Measurements from ENCODE around the gene POLR2F.

The POLR2F gene

GRCh38 chr22:37982151-37982785, 28.8 kb downstream of the POLR2F start:
- DNase-seq (ENCODE audit: low read depth in 2 of 2): no peak

- DNase-seq (ENCODE audit: low read depth in 2 of 2): no peak
These were observed 29.7 kb downstream of the POLR2F start for GRCh38 chr22:37982938-37983859.

DNA sequence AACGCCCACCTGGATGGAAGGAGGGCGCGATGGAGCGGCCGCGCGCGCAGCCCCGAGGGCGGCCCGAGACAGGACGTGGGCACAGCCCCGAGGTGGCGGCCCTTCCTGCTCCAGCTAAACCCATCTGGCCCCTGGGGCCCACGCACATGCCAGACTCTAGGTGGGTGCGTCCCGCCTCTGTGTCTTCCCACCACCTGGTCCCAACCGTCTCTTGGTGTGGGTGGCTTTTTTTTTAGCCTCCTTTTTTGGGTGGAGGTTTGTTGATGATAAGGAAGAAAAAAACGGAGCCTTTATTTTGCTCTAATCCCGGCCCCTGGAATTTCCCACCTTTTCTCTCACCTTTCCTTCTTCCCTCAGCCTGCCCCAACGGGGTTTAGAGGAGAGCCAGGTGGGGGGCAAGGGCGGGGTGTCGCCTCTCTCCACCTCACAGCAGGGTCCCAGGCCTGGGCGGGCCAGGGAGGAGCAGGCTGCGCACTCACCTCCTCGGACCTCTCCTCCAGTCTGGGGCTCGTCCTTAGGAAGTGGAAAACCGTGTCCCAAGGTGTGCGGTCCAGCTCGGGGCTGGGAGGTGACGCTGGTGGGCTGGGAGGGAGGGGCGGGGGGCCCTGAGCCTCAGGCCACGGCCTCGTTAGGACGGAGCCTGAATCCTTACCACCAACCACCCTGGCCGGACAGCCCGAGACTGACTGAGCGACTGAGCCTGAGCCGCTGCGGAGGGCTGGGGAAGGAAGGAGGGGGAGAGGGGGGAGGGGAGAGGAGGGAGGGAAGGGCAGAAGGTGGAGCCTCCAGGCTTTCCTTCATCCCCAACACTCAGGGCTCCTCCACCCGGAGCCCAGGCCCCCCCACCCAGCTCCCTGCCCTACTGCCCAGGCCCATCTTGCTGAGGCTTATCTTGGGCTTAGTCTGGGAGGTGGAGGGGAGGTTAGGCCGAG, 30.6 kb downstream of the POLR2F start, which contains the start of gene SOX10:
Gene SOX10, minus strand, starts transcription at position 696 of the 932 bp plus-strand sequence. CDS start 771 bp downstream, outside the sequence.
- no peak for DNase-seq (ENCODE audit: low read depth in 2 of 2)

DNA sequence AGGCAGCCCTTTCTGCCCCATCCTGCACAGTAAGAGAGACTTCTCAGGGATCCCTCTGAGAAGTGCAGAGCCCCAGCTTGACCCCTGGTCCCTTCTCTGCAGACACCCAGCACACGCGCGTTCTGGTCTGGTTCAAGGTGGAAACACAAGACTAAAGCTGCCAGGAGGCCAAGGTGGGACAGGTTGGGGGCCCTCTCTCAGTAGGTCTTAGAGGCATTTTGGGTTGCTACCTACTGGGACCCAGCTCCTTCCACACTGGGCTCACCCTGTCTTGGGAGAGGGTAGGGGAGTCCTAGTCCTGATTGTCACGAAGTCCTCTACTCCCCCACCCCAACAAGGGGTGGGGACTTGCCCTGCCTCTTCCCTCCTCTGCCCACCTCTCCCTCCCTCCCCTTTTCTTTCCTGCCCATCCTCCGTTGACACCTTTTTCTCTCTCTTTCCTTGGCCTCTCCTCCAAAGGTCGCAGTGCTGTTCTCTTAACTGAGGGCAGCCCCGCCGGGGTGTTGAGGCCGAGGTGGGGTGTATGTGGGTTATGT, 31.6 kb downstream of the POLR2F start:
- DNase-seq (ENCODE audit: low read depth in 2 of 2): no peak

GRCh38 chr22:37985751-37986281, 32.3 kb downstream of the POLR2F start:
- no peak for DNase-seq (ENCODE audit: low read depth in 2 of 2)

DNA sequence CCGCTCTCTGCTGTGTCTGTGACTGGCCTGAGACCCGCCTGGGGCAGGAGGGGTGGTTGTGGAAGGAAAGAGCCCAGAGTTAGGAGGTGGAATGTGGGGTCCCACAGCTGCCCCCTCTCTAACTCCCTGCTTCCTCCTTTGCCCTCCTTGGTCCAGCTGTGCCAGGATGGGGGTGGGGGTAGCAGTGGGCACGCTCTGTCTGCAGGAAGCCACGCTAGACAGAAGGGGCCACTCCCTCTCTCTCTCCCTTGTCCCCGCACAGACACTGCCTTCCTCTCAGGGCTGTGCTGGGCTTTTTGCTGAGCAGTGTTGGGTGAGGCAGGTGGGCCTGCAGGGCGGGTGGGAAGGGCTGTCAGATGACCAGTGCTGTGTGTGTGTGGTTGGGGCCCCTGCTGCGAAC, 32.9 kb downstream of the POLR2F start:
- no peak for DNase-seq (ENCODE audit: low read depth in 2 of 2)

DNA sequence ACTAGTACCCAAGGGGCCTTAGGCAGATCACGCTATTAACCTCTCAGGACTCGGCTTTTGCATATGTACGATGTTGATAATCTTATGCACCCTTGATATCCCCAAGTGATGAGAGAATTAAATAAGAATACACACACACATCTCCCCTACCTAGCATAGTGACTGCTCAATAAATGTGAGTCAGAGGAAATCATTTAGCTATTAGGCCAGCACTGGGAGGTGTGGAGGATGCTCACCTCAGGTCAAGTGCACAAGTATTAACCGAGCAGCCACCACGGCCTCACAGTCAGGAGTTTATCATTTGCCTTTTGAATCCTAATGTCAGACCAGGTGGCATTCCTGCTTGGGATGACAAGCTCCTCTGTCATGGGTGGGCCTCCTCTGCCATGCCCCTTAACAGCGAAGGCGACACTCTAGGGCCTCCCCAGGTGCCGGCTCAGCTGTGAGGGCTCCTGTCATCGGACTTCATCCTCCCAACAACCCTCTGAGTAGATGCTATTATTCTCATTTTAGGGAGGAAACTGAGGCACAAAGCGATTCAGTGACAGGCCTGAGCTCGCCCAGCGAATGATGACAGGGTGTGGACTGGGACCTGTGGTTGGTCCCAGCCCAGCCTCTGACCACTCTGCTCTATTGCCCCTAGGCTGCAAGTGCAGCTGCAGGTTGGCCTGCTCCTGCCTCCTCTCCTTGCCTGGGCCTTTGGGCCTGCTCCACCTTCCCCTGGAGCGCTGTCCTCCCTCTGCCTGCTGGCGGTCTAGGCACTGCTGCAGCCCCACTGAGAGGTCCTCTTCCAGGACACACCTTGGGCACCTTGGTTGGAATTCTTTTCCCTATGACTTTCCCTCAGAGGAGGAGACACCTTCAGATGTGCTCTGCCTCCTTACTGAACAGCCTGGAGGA, 35.9 kb downstream of the POLR2F start:
- DNase-seq (ENCODE audit: low read depth in 2 of 2): no peak

DNA sequence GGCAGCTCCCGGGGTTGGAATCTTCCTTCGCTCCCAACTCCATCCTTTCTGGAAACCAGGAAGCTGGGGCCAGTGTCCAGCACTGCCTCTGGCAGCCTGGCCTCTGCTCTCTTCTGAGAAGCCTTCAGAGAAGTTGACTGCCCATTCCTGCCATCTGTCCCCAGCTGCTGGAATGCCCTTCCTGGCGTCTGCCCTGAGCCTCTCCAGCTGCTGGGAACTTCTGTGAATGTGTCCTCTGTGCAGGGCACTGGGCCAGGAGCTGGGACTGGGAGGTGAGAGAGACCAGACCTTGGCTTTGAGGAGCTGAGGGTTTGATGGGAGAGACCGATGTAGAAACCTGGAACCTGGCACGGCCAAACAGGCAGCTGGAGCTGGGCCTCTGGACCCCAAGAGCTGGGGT, 36.8 kb downstream of the POLR2F start:
- DNase-seq (ENCODE audit: low read depth in 2 of 2): no peak

GRCh38 chr22:37990862-37991261, 37.4 kb downstream of the POLR2F start:
- no peak for DNase-seq (ENCODE audit: low read depth in 2 of 2)

- DNase-seq (ENCODE audit: low read depth in 2 of 2): no peak
These were observed 38.4 kb downstream of the POLR2F start for GRCh38 chr22:37991731-37992442.

- no peak for DNase-seq (ENCODE audit: low read depth in 2 of 2)
These were observed 40.5 kb downstream of the POLR2F start for GRCh38 chr22:37994049-37994448.

DNA sequence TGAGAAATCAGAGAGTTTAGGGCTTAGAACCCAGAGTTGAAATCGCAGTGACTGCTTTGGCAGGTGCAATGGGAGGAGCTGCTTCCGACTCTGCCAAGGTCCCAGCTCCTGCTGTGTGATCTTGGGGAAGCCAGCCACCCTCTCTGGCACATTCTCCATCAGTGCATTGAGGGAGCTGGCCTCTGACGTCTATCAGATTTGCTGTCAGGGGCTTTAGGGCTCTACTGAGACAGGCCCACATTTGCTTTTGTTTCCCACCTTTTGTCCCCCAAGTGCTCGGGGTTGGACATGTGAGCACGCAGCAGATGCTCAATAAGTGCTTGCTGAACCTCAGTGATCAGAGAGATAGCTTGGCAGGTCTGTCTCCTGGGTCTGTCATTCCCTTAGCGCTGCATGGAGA, 41.5 kb downstream of the POLR2F start:
- no peak for DNase-seq (ENCODE audit: low read depth in 2 of 2)

- no peak for DNase-seq (ENCODE audit: low read depth in 2 of 2)
These were observed 42.0 kb downstream of the POLR2F start for GRCh38 chr22:37995460-37995859.

- DNase-seq (ENCODE audit: low read depth in 2 of 2): no peak
These were observed 42.6 kb downstream of the POLR2F start for GRCh38 chr22:37996079-37996478.

GRCh38 chr22:37996515-37997246, 43.2 kb downstream of the POLR2F start:
- no peak for DNase-seq (ENCODE audit: low read depth in 2 of 2)

DNA sequence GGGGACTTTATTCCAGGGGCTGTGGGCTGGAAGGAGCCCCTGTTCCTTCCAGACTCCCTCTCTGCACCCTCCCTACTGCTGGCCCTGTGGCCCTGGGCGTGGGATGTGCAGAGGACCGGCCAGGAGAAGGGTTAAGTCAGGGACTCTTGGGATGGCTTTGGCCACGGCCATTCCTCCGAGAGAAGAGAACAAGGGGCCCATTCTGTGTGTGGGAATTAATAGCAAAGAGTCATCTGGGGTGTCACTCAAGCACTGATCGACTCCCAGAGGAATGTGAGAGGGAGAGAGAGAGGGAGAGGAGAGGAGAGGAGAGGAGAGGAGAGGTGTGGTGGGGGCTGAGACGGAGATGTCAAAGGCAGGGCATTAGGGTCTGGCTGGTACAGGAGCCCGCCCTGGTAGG, 45.0 kb downstream of the POLR2F start:
- no peak for DNase-seq (ENCODE audit: low read depth in 2 of 2)

DNA sequence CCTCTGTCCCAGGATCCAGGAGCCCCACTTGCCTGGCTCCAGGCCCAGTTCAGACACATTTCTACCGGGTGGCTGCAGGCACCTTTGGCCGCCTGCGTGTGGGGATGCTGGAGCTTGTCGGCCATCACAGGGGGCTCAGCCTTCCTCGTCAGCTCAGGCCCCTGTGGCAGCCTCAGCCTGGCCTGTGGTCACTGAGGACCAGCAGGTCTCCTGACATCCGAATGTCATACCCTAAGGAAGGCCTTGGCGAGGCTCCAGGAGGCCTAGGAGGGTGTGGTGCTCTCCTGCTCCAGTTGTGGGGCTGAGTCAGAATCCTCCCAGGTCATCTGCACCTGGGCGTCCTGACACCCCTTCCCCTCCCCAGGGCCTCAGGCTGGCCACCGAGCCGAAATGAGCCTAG, 45.7 kb downstream of the POLR2F start:
- DNase-seq (ENCODE audit: low read depth in 2 of 2): no peak

- no peak for DNase-seq (ENCODE audit: low read depth in 2 of 2)
These were observed 46.3 kb downstream of the POLR2F start for GRCh38 chr22:37999640-38000272.

GRCh38 chr22:38005943-38006342, 52.4 kb downstream of the POLR2F start:
- no peak for DNase-seq (ENCODE audit: low read depth in 2 of 2)
